Skeletal muscle cell (primary cell): Measurements from ENCODE around the gene BANP.
"Not testable (repeated sequence)": the region's sequence is repeated elsewhere in the genome, so short reads cannot be mapped to it uniquely, and the experiment has no call there.

Experiments
- DNase-seq: peaks from one replicate; pipeline ENCODE4 v3.0.0-alpha.2; 2010; ENCODE audit warnings: low read depth
- H3K4me3 ChIP-seq: 2 replicates; pipeline ENCODE4 v1.5.1; 2011; ENCODE audit warnings: low read depth, mild to moderate bottlenecking, control low read depth, low read length, moderate library complexity

The BANP gene, protein sequence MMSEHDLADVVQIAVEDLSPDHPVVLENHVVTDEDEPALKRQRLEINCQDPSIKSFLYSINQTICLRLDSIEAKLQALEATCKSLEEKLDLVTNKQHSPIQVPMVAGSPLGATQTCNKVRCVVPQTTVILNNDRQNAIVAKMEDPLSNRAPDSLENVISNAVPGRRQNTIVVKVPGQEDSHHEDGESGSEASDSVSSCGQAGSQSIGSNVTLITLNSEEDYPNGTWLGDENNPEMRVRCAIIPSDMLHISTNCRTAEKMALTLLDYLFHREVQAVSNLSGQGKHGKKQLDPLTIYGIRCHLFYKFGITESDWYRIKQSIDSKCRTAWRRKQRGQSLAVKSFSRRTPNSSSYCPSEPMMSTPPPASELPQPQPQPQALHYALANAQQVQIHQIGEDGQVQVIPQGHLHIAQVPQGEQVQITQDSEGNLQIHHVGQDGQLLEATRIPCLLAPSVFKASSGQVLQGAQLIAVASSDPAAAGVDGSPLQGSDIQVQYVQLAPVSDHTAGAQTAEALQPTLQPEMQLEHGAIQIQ

GRCh38 chr16:87950765-87951551 lies at the start of gene BANP:
TSS of gene BANP (plus strand) at chr16:87951434. CDS start at chr16:87975116, 23,682 bp downstream.
- peak within 1 kb of the TSS; percentile 86 for H3K4me3 ChIP-seq
- peak; percentile 96 for DNase-seq

GRCh38 chr16:87904963-87905362 lies 46.3 kb upstream of the BANP start:
- not testable (repeated sequence) for H3K4me3 ChIP-seq, DNase-seq

- H3K4me3 ChIP-seq, DNase-seq: not testable (repeated sequence)
These were observed 45.7 kb upstream of the BANP start for GRCh38 chr16:87905521-87905920.

DNA sequence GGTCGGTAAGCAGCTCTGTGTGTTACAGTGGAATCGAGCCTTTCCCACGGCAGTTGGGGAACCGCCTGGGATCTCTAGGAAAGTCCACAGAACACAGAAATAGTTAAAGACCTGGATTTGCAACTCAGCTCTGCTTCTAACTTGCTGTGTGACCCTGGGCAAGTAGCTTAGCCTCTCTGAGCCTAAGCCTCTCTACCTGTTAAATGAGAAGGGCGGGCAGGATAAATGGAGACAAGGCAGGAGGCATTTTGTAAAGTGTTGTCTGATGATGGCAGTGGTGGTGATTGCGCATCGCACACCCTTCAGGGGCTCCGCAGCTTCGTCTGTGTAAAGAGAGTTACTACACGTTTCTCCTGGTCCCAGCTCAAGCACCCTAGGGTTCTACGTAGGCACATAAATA lies 43.1 kb upstream of the BANP start:
- H3K4me3 ChIP-seq = not testable (repeated sequence)

DNA sequence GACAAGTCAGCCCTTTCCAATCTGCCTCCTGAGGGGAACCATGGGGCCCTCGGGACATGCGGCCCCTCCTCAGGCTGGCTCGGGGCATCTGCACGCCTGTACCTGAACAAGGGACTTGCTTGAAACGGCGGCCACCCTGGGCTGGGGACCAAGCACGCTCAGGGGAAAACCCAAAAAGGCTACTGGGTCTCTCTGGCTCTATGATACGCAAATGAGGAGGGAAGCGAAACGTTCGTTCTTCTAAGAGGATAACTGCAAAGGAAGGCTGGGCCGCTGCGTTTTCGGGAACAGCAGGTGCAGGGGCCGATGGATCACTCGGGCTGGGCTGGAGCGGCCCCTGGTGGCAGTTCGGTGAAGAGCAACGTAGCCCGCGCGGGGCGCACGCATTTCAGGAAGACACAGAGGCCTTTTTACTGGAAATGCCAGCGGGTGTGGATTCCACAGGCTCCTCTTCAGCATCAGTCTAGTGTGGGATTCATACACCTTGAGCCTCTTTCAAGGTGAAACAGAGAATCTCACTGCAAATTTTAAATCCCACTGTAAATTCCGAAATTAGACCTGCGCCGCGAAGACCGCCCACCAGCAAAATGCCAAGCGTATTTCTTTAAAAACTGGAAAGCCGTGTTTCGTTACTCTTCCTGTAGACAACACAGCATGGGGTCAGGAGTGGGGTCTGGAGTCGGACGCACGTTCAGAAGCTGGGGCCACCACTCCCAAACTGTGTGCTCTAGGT lies 41.9 kb upstream of the BANP start:
- not testable (repeated sequence) for DNase-seq, H3K4me3 ChIP-seq

More for the DNA sequence above, 43.1 kb upstream of the BANP start:
- DNase-seq = not testable (repeated sequence)

DNA sequence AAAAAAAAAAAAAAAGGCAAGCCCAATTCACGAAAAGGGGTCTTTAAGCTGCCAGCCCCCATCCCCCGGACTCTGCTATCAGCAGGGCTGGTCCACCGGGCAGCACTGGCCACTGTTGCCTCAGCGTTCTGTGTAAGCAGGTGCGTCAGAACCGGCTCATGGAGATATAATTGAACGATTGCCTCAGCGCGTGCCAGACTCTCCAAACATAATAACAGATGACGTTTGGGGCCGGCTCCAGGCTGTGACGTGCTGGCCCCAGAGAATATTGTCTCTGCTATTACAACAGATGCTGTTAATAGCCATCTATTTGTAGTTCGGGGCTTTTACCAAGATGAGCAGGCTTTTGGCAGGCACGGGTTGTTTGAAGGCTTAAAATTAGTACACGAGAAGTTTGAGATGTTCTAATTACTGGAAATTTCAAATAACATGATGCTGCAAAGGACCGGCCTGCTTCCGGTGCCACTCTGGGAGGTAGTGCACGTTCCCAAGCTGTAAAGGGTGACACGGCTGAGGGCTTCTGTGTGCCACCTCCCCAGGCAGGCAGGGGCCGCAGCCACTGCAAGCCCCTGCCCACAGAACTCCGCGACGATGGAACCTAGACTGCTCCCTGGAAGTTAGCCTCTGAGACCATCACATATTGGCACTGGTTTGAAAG lies 40.0 kb upstream of the BANP start:
- peak; percentile 71 for DNase-seq
- H3K4me3 ChIP-seq = not testable (repeated sequence)

- DNase-seq, H3K4me3 ChIP-seq: not testable (repeated sequence)
These were observed 38.5 kb upstream of the BANP start for GRCh38 chr16:87912691-87913090.

GRCh38 chr16:87914021-87914725 lies 37.1 kb upstream of the BANP start:
- not testable (repeated sequence) for H3K4me3 ChIP-seq

DNA sequence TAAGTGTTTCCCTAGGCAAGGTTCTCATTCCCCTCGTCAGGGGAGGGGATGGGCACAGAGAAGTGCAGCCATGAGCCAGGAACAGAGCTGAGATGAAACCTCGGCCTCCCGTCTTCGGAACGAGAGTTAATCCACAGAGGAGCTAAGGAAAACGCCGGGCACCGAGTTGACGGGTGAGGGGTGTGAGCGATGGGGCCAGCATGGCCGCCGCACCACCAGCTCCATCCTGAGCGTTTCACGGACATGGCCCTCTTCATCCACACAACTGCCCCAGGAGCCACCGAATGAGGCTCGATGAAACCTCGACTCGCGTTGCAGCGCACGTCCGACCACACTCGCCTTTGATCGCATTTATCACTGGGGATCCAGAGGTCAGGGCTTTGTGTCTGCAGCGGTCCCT lies 36.4 kb upstream of the BANP start:
- DNase-seq = no peak
- no peak overlapping the region for H3K4me3 ChIP-seq

More at GRCh38 chr16:87914021-87914725, 37.1 kb upstream of the BANP start:
- not testable (repeated sequence) for DNase-seq

- H3K4me3 ChIP-seq = no peak overlapping the region
- no peak for DNase-seq
These were observed 33.7 kb upstream of the BANP start for GRCh38 chr16:87917503-87917902.

DNA sequence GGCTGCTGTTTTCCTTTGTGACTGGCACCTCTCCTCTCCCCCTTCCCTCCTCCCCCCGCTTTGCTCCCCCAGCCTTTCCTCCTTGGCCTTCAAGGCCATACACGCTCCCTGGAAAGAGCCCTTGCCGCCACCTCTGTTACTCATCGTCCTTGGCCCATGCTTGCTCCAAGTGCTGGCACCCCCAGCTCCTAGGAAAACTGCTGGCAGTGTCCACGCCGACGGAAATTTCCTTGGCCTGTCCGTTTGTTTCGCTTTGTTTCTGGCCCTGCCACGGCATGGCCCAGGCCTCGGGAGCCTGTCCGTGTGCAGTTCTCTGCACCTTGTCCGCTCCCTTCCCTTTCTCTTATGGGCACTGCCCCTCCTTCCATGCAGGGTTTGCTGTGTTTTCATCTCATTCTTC lies 32.9 kb upstream of the BANP start:
- H3K4me3 ChIP-seq = no peak overlapping the region
- no peak for DNase-seq

DNA sequence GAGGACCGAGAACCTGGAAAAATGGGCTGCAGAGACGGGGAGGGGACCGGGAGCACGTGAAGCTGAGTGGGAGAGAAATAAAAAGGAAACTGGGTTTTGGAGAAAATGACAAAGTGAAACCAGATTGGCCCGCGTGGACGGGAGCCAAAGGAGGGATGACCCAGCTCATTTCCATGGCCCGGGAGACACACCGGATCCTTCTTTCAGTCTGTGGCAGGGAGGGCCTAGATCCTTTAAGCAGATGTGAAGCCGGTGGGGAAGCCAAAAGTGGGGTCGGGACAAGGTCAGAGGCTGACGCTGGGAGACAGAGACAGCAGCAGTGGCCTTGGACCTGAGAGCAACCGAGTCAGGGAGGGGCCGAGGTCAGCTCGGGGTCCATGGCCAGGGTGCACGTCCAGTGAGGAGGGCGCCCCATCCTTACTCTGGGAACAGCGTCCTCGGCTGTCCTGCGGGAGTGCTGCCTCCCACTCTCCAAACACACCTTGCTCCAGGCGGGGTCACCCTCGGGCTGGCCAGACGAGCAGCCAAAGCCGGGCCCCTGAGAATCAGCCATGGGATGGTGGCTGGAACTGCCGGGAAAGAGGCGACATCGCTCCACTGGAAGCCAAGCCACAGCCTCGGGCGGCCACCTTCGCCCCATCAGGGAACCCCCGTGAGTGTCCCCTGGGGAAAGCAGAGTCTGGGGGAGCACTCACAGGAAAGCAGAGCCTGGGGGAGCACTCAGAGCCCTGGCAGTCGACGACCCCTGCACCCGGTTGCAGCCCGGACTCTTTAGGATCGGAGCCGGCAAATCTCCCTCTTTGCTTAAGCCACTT lies 32.2 kb upstream of the BANP start:
- H3K4me3 ChIP-seq = no peak overlapping the region
- no peak for DNase-seq

- no peak for DNase-seq
- H3K4me3 ChIP-seq = no peak overlapping the region
These were observed 31.6 kb upstream of the BANP start for GRCh38 chr16:87919681-87919994.

DNA sequence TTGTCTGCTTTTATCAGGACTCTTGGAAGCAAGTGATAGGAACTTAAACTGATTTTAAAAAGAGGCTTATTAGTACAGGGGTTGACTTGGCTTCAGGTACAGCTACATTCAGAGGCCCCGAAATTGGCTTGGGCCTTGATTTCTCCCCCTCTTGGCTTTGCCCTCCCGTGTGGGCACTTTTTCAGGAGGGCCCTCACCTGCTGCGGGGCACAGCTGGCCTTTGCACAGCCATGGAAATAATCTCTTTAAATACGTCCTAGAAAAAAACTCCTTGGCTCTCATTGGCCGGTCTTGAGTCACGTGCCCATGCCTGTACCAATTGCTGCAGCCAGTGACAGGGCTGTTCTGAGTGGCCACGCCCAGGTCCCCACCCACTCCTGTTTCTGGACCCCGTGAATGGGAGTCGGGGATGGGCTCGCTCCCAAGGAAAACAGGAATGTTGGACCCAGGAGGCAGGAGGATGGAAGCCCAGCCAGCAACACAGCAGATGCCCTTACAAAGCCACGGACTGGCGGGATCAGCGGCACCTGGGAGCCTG lies 29.9 kb upstream of the BANP start:
- no peak for DNase-seq

DNA sequence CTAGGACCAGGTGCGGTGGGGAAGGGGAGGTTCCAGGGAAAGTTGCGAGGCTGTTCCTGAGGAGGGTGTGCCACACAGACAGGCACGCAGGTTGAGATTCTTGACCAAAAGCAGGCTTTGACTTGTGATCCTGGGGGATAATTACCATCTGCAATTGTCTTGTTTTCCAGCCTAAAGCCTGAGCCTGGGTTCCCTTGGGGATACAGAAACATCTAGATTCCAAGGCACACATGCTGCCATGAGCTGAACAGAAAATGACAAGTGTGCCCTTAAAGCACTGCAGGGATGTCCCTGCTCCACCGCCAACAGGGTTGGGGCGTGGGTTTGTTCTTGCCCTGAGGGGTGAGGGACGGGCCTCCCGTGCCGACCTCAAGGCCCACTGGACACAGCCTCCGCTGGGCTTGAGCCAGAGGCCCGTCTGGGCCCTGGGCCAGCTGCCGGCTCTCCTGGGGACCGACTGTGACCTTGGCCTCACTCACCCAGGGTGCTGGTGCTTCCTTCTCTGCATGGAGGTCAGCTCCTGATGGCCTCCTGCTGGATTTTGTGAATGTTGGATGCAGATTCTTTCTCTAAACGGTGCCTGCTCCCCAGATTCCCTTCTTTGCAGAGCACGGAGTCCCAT lies 28.9 kb upstream of the BANP start:
- no peak overlapping the region for H3K4me3 ChIP-seq
- no peak for DNase-seq

More for the DNA sequence above, 29.9 kb upstream of the BANP start:
- no peak overlapping the region for H3K4me3 ChIP-seq

GRCh38 chr16:87924041-87924810 lies 27.0 kb upstream of the BANP start:
- no peak for DNase-seq
- no peak overlapping the region for H3K4me3 ChIP-seq
